H1 (cell line): ENCODE data around the gene KIF22. TPM values are rescaled to one million over a fixed set of nuclear protein-coding genes. Genes with fewer than 3 reads are reported as not detected.

ENCODE experiments used
- CTCF ChIA-PET: fragments of 300-600 bp; sonication (Branson Sonifier 250); formaldehyde crosslinking; loops from one replicate; lab custom pipeline; 2021; ENCODE audit not compliant: partially characterized antibody; lab: Charles Lee
- POLR2A ChIA-PET: fragments of 300-600 bp; sonication (Branson Sonifier 250); formaldehyde crosslinking; loops from one replicate; lab custom pipeline; 2021; ENCODE audit warnings: inconsistent platforms; ENCODE audit not compliant: partially characterized antibody; lab: Charles Lee
- DNase-seq, 2 experiments: peaks; one replicate each; pipeline versions ENCODE4 v3.0.0 to v3.0.0-alpha.2; 2010 to 2022; ENCODE audit warnings: low spot score in 2 of 2, low read depth in 1 of 2, mixed read lengths in 1 of 2
- FAIRE-seq: peaks from 2 replicates; lab custom pipeline; 2011; peaks lifted over from hg19 to GRCh38; lab: Jason Lieb, UNC
- H2AFZ ChIP-seq: 2 replicates; pipeline ENCODE4 v1.8.1; 2012; ENCODE audit warnings: low read length, inconsistent platforms
- H2AK5ac ChIP-seq: 2 replicates; pipeline ENCODE4 v1.6.1; 2013; ENCODE audit warnings: low read depth, low read length
- H2BK120ac ChIP-seq: replicated peaks from 2 replicates; pipeline ENCODE3; 2013; ENCODE audit warnings: low read depth, low read length, inconsistent platforms
- H2BK12ac ChIP-seq: 2 replicates; pipeline ENCODE4 v1.6.1; 2013; ENCODE audit warnings: low read depth, low read length
- H2BK15ac ChIP-seq: 2 replicates; pipeline ENCODE4 v1.6.1; 2013; ENCODE audit warnings: low read length
- H2BK20ac ChIP-seq: 2 replicates; pipeline ENCODE4 v1.6.1; 2013; ENCODE audit warnings: low read length
- H2BK5ac ChIP-seq: 2 replicates; pipeline ENCODE4 v1.6.1; 2013; ENCODE audit warnings: low read depth, low read length
- H3K14ac ChIP-seq: 2 replicates; pipeline ENCODE4 v1.6.1; 2013; ENCODE audit warnings: inconsistent platforms; ENCODE audit not compliant: insufficient read length
- H3K18ac ChIP-seq: 2 replicates; pipeline ENCODE4 v1.6.1; 2013; ENCODE audit warnings: low read length; ENCODE audit errors: extremely low read depth
- H3K23ac ChIP-seq: 2 replicates; pipeline ENCODE4 v1.6.1; 2013; ENCODE audit warnings: inconsistent platforms; ENCODE audit not compliant: insufficient read length
- H3K23me2 ChIP-seq: 2 replicates; pipeline ENCODE4 v1.6.1; 2013; ENCODE audit warnings: low read depth, low read length
- H3K27ac ChIP-seq: 2 replicates; pipeline ENCODE4 v1.6.1; 2011; ENCODE audit warnings: low read depth, low read length, inconsistent platforms
- H3K27me3 ChIP-seq, 4 experiments: replicated peaks in 1 of 4; 1 replicate in 1 of 4; 2 replicates in 3 of 4; pipeline versions ENCODE4 v1.6.1 to v1.8.1; 2011 to 2013; ENCODE audit warnings: low read length in 3 of 4, mild to moderate bottlenecking in 3 of 4, inconsistent platforms in 2 of 4, mixed read lengths in 2 of 4, moderate library complexity in 1 of 4; ENCODE audit not compliant: control insufficient read depth in 3 of 4, insufficient read depth in 3 of 4; ENCODE audit errors: extremely low read depth in 1 of 4
- H3K36me3 ChIP-seq, 4 experiments: 2 replicates each; pipeline versions ENCODE4 v1.6.1 to v1.8.1; 2011 to 2013; ENCODE audit warnings: mild to moderate bottlenecking in 4 of 4, low read length in 3 of 4, moderate library complexity in 2 of 4, control low read depth in 1 of 4, inconsistent platforms in 1 of 4; ENCODE audit not compliant: insufficient read depth in 4 of 4, control insufficient read depth in 2 of 4
- H3K4ac ChIP-seq: replicated peaks from 2 replicates; pipeline ENCODE3; 2013; ENCODE audit warnings: low read length, low read depth, mixed read lengths, inconsistent platforms; ENCODE audit not compliant: insufficient read length
- H3K4me1 ChIP-seq, 4 experiments: replicated peaks in 1 of 4; 1 replicate in 1 of 4; 2 replicates in 3 of 4; pipeline versions ENCODE4 v1.6.1 to v1.8.1; 2011 to 2013; ENCODE audit warnings: low read length in 3 of 4, inconsistent platforms in 2 of 4, mixed read lengths in 1 of 4; ENCODE audit not compliant: insufficient read depth in 4 of 4, control insufficient read depth in 3 of 4
- H3K4me2 ChIP-seq, 2 experiments: 2 replicates each; pipeline versions ENCODE4 v1.6.1 to v1.8.1; 2011 to 2013; ENCODE audit warnings: low read depth in 2 of 2, low read length in 2 of 2, control low read depth in 1 of 2, inconsistent platforms in 1 of 2, mild to moderate bottlenecking in 1 of 2; ENCODE audit not compliant: insufficient read depth in 1 of 2
- H3K4me3 ChIP-seq, 4 experiments: fragments of 200-600, 300-600 bp in 1 of 4; sonication (generic), shearing (Covaris generic), sonication (Bioruptor Twin) in 1 of 4; 2 replicates each; pipeline versions ENCODE4 v1.5.1 to v1.8.1; 2011 to 2016; ENCODE audit warnings: low read length in 4 of 4, low read depth in 3 of 4, control low read depth in 2 of 4, inconsistent platforms in 2 of 4, mild to moderate bottlenecking in 2 of 4, mixed read lengths in 1 of 4, moderate library complexity in 1 of 4; ENCODE audit not compliant: insufficient read depth in 2 of 4; ENCODE audit errors: extremely low read depth in 1 of 4
- H3K56ac ChIP-seq: replicated peaks from 2 replicates; pipeline ENCODE3; 2013; ENCODE audit warnings: low read depth, mild to moderate bottlenecking, mixed read lengths, low read length, inconsistent platforms; ENCODE audit not compliant: insufficient read length
- H3K79me1 ChIP-seq: 2 replicates; pipeline ENCODE4 v1.6.1; 2013; ENCODE audit warnings: low read depth, low read length, control low read depth
- H3K79me2 ChIP-seq, 2 experiments: 2 replicates each; pipeline versions ENCODE4 v1.6.1 to v1.8.1; 2012 to 2013; ENCODE audit warnings: low read length in 2 of 2, mild to moderate bottlenecking in 2 of 2, inconsistent platforms in 1 of 2; ENCODE audit not compliant: insufficient read depth in 2 of 2, control insufficient read depth in 1 of 2
- H3K9ac ChIP-seq, 4 experiments: replicated peaks in 1 of 4; 1 replicate in 1 of 4; 2 replicates in 3 of 4; pipeline versions ENCODE4 v1.6.1 to v1.8.1; 2011 to 2013; ENCODE audit warnings: low read depth in 3 of 4, low read length in 3 of 4, control low read depth in 2 of 4, mild to moderate bottlenecking in 2 of 4, moderate library complexity in 2 of 4, inconsistent platforms in 1 of 4; ENCODE audit errors: extremely low read depth in 1 of 4
- H3K9me3 ChIP-seq, 2 experiments: 2 replicates each; pipeline versions ENCODE4 v1.6.1 to v1.8.1; 2012 to 2013; ENCODE audit warnings: mild to moderate bottlenecking in 2 of 2, moderate library complexity in 2 of 2, control low read depth in 1 of 2, inconsistent platforms in 1 of 2, low read depth in 1 of 2, low read length in 1 of 2, mixed read lengths in 1 of 2; ENCODE audit not compliant: insufficient read depth in 2 of 2
- H4K20me1 ChIP-seq, 2 experiments: replicated peaks in 1 of 2; 2 replicates each; pipeline versions ENCODE3 to v1.8.1; 2011 to 2013; ENCODE audit warnings: inconsistent platforms in 2 of 2, low read length in 2 of 2, mild to moderate bottlenecking in 1 of 2; ENCODE audit not compliant: insufficient read depth in 2 of 2, control insufficient read depth in 1 of 2
- H4K5ac ChIP-seq: 2 replicates; pipeline ENCODE4 v1.6.1; 2013; ENCODE audit warnings: low read length, low read depth, mixed read lengths, inconsistent platforms; ENCODE audit not compliant: insufficient read length
- H4K8ac ChIP-seq: 2 replicates; pipeline ENCODE4 v1.8.0; 2013; ENCODE audit warnings: mild to moderate bottlenecking, moderate library complexity, low read length, inconsistent platforms; ENCODE audit not compliant: insufficient read depth; ENCODE audit errors: extremely low read depth
- H4K91ac ChIP-seq: replicated peaks from 2 replicates; pipeline ENCODE3; 2013; ENCODE audit warnings: low read length, mixed read lengths, inconsistent platforms; ENCODE audit not compliant: insufficient read length
- ASH2L ChIP-seq: fragments of 200-600, 300-600 bp; sonication (generic); IDR thresholded peaks from one replicate; pipeline ENCODE4 v1.7.1; 2017; ENCODE audit warnings: low read length
- BCL11A ChIP-seq, 2 experiments: IDR thresholded peaks; one replicate each; pipeline ENCODE4 v1.6.1; 2011; ENCODE audit warnings: low read depth in 2 of 2, low read length in 2 of 2, mild to moderate bottlenecking in 2 of 2
- EGR1 ChIP-seq: IDR thresholded peaks from 2 replicates; pipeline ENCODE4 v1.6.1; 2011; ENCODE audit warnings: low read depth, low read length, borderline replicate concordance
- EP300 ChIP-seq, 2 experiments: IDR thresholded peaks; 1 replicate in 1 of 2; 2 replicates in 1 of 2; pipeline ENCODE4 v1.6.1; 2011 to 2012; ENCODE audit warnings: low read depth in 2 of 2, low read length in 2 of 2, mild to moderate bottlenecking in 2 of 2, borderline replicate concordance in 1 of 2, inconsistent platforms in 1 of 2, moderate library complexity in 1 of 2
- GTF2F1 ChIP-seq: IDR thresholded peaks from 2 replicates; pipeline ENCODE4 v1.6.1; 2012; ENCODE audit warnings: low read depth, low read length, improper control_type of control experiment, borderline replicate concordance
- HDAC2 ChIP-seq, 2 experiments: fragments of 300-600 bp in 1 of 2; sonication (generic) in 1 of 2; IDR thresholded peaks; 2 replicates each; pipeline ENCODE4 v1.6.1; 2011 to 2012; ENCODE audit warnings: low read depth in 2 of 2, low read length in 2 of 2, mild to moderate bottlenecking in 2 of 2, moderate library complexity in 2 of 2, borderline replicate concordance in 1 of 2, inconsistent platforms in 1 of 2
- KDM1A ChIP-seq: fragments of 200-600, 300-600 bp; sonication (generic); IDR thresholded peaks from 2 replicates; pipeline ENCODE4 v1.7.1; 2016; ENCODE audit warnings: mild to moderate bottlenecking, low read length, borderline replicate concordance
- KDM4A ChIP-seq: IDR thresholded peaks from one replicate; pipeline ENCODE4 v1.7.1; 2012; ENCODE audit warnings: low read depth, mild to moderate bottlenecking, moderate library complexity, low read length, inconsistent platforms; ENCODE audit not compliant: severe bottlenecking
- POLR2A ChIP-seq, 2 experiments: IDR thresholded peaks; 1 replicate in 1 of 2; 2 replicates in 1 of 2; pipeline ENCODE4 v1.6.1; 2011; ENCODE audit warnings: low read depth in 2 of 2, low read length in 2 of 2, mild to moderate bottlenecking in 2 of 2; ENCODE audit errors: control extremely low read depth in 1 of 2
- RFX5 ChIP-seq: IDR thresholded peaks from 2 replicates; pipeline ENCODE4 v1.6.1; 2011; ENCODE audit warnings: low read depth, low read length, improper control_type of control experiment, borderline replicate concordance
- RXRA ChIP-seq: IDR thresholded peaks from 2 replicates; pipeline ENCODE4 v1.6.1; 2011; ENCODE audit warnings: low read depth, mild to moderate bottlenecking, low read length, moderate library complexity; ENCODE audit not compliant: insufficient read depth
- SIRT6 ChIP-seq: IDR thresholded peaks from one replicate; pipeline ENCODE4 v1.7.1; 2012; ENCODE audit warnings: low read length, inconsistent platforms
- SP4 ChIP-seq: IDR thresholded peaks from 2 replicates; pipeline ENCODE4 v1.6.1; 2012; ENCODE audit warnings: low read length, inconsistent platforms
- SRF ChIP-seq: IDR thresholded peaks from 2 replicates; pipeline ENCODE4 v1.6.1; 2011; ENCODE audit warnings: mild to moderate bottlenecking, low read depth, low read length, moderate library complexity
- TCF12 ChIP-seq: IDR thresholded peaks from 2 replicates; pipeline ENCODE4 v1.6.1; 2011; ENCODE audit warnings: low read depth, mild to moderate bottlenecking, low read length
- WGBS, 2 experiments: shearing (Covaris generic) in 1 of 2; methylation state at CpG; one replicate each; pipeline versions ENCODE4 v1.1.6 to v1.1.7; 2013 to 2015; ENCODE audit warnings: low lambda C conversion rate in 2 of 2, mixed read lengths in 2 of 2, inconsistent platforms in 1 of 2, low coverage in 1 of 2, missing lambda C conversion rate in 1 of 2; ENCODE audit not compliant: insufficient replicate concordance in 2 of 2, insufficient coverage in 1 of 2, insufficient read length in 1 of 2; ENCODE audit errors: extremely low coverage in 1 of 2, missing lambda C conversion rate in 1 of 2; 5-methylcytosine and 5-hydroxymethylcytosine counted together
- polyA plus RNA-seq, 7 experiments: library from polyadenylated mRNA; depleted of rRNA in 3 of 7; stranded (reverse) in 5 of 7; unstranded in 2 of 7; fragments of >200 nt in 5 of 7; fragments of 200-250 nt in 2 of 7; gene quantifications; 1 replicate in 5 of 7; 2 replicates in 1 of 7; 4 replicates in 1 of 7; pipeline versions ENCODE4 v1.2.1 to v1.2.3, GENCODE V29; 2011 to 2013; ENCODE audit warnings: missing spikeins in 2 of 7, mixed read lengths in 2 of 7
- total RNA-seq: library from RNA; stranded (reverse); fragmentation: NEBNext Ultra II Directional; extraction: Animal tissue kit (Norgen Biotek cat#: 25700); gene quantifications from 2 replicates; pipeline ENCODE4 v1.2.1, GENCODE V29; 2021

Gene KIF22
- total and polyA plus RNA-seq, 2 of the 8 experiments (the other 6 are each of a cell fraction or from before 2014, with no cell fraction given) = 139 to 142 TPM

- no peaks in the 10 kb centered on the region for H4K20me1 ChIP-seq
- no peak overlapping the region for H3K23ac ChIP-seq
- H3K9ac ChIP-seq = peak overlapping the region in 1 of 4 experiments; percentile 8; a peak in 1 of 7 replicates
- H2BK5ac ChIP-seq = peak overlapping the region; percentile 35; the same call in 1 of the 2 replicates
- H2BK120ac ChIP-seq = no peak overlapping the region
- H3K79me2 ChIP-seq = no peaks in the 10 kb centered on the region
- no peak overlapping the region for H3K18ac ChIP-seq
- no peaks in the 10 kb centered on the region; a peak in 1 of 7 replicates for H3K4me1 ChIP-seq
- no peak for FAIRE-seq
- no peaks in the 10 kb centered on the region for H3K27me3 ChIP-seq
- H3K56ac ChIP-seq = no peak overlapping the region
- no peak overlapping the region for H3K27ac ChIP-seq
- H4K8ac ChIP-seq = no peak overlapping the region
- no peaks in the 10 kb centered on the region for H3K36me3 ChIP-seq
- H2BK15ac ChIP-seq = no peak overlapping the region
- WGBS, 2 experiments = 91% methylated on average over 3 of the region's 5 CpGs; no CpG with 5 or more reads in 1 of the 2 experiments
- no peak overlapping the region for H3K4me3 ChIP-seq
- no peaks in the 10 kb centered on the region for H3K9me3 ChIP-seq
- no peak overlapping the region for H4K91ac ChIP-seq
- H3K79me1 ChIP-seq = no peaks in the 10 kb centered on the region
- no peak overlapping the region for H3K4me2 ChIP-seq
- H2AFZ ChIP-seq = no peak overlapping the region
- H2BK12ac ChIP-seq = no peak overlapping the region
- no peak overlapping the region for H4K5ac ChIP-seq
- no peak overlapping the region for H2AK5ac ChIP-seq
- no peak overlapping the region for H2BK20ac ChIP-seq
- H3K14ac ChIP-seq = no peak overlapping the region
- H3K4ac ChIP-seq = no peak overlapping the region
- CTCF ChIA-PET = interaction anchor here (0.6 to 15.0 kb wide), 14 partner anchors 9 to 1714 kb away, joined by 3 to 212 read pairs (median 10); partner anchors contain the start of genes CDIPT, MVP, PAGR1 and TLCD3B
- DNase-seq = no peak
- POLR2A ChIA-PET = interaction anchor here (0.7 to 12.7 kb wide), 5 partner anchors 8 to 150 kb away, joined by 3 to 167 read pairs (median 11); partner anchors contain the start of genes CDIPT, MAZ, MVP and PAGR1
- no peaks in the 10 kb centered on the region for H3K23me2 ChIP-seq
- no peak for TF ChIP-seq ASH2L
- TF ChIP-seq EP300 (IDR thresholded peaks at IDR 0.05; ENCODE audit: borderline replicate concordance in 1 of 2, low read depth in 2 of 2, low read length in 2 of 2) = no peak
- TF ChIP-seq GTF2F1 = no peak
- TF ChIP-seq RXRA = no peak
- no peak for TF ChIP-seq SP4
- TF ChIP-seq HDAC2 (IDR thresholded peaks at IDR 0.05; ENCODE audit: borderline replicate concordance in 1 of 2, low read depth in 2 of 2, low read length in 2 of 2) = no peak
- no peak for TF ChIP-seq KDM4A
- no peak for TF ChIP-seq RFX5
- TF ChIP-seq KDM1A = no peak
- no peak for TF ChIP-seq SRF
- TF ChIP-seq BCL11A (IDR thresholded peaks at IDR 0.05; ENCODE audit: low read depth in 2 of 2, low read length in 2 of 2) = no peak
- TF ChIP-seq POLR2A (IDR thresholded peaks at IDR 0.05; ENCODE audit: control extremely low read depth in 1 of 2, low read depth in 2 of 2, low read length in 2 of 2) = no peak
- TF ChIP-seq SIRT6 = no peak
- no peak for TF ChIP-seq TCF12
- no peak for TF ChIP-seq EGR1
Observed at GRCh38 chr16:29849505-29849904, 59.0 kb downstream of the KIF22 start.
